Mucosa of stomach (tissue), 1 donor: ENCODE data around the gene CLEC4A.
"Not testable (repeated sequence)": the region's sequence is repeated elsewhere in the genome, so short reads cannot be mapped to it uniquely, and the experiment has no call there.

Experiments used
- H3K27me3 ChIP-seq: one replicate; pipeline ENCODE4 v1.7.0; 2013; ENCODE audit warnings: mild to moderate bottlenecking, low read length; ENCODE audit not compliant: control insufficient read depth, insufficient read depth
- H3K36me3 ChIP-seq: one replicate; pipeline ENCODE4 v1.7.0; 2013; ENCODE audit warnings: low read length; ENCODE audit not compliant: control insufficient read depth, insufficient read depth
- H3K4me1 ChIP-seq: one replicate; pipeline ENCODE4 v1.7.0; 2013; ENCODE audit warnings: mild to moderate bottlenecking, low read length; ENCODE audit not compliant: control insufficient read depth, insufficient read depth
- H3K4me3 ChIP-seq: one replicate; pipeline ENCODE4 v1.7.0; 2013; ENCODE audit warnings: low read length
- H3K9ac ChIP-seq: one replicate; pipeline ENCODE4 v1.7.0; 2013; ENCODE audit warnings: mild to moderate bottlenecking, low read length, moderate library complexity
- H3K9me3 ChIP-seq: one replicate; pipeline ENCODE4 v1.7.0; 2013; ENCODE audit warnings: mild to moderate bottlenecking, low read length, moderate library complexity; ENCODE audit not compliant: control insufficient read depth
- donor health status: Pancreatic carcinoma.

The CLEC4A gene

GRCh38 chr12:8143261-8143660 is 19.8 kb downstream of the CLEC4A start:
- H3K4me1 ChIP-seq, result no peaks in the 10 kb centered on the region
- H3K36me3 ChIP-seq, result no peaks in the 10 kb centered on the region
- H3K9ac ChIP-seq, result no peak overlapping the region
- no peak overlapping the region for H3K4me3 ChIP-seq
- H3K27me3 ChIP-seq, result no peaks in the 10 kb centered on the region
- no peaks in the 10 kb centered on the region for H3K9me3 ChIP-seq

- H3K9me3 ChIP-seq, result no peaks in the 10 kb centered on the region
- no peaks in the 10 kb centered on the region for H3K27me3 ChIP-seq
- H3K36me3 ChIP-seq, result no peaks in the 10 kb centered on the region
- no peak overlapping the region for H3K9ac ChIP-seq
- no peaks in the 10 kb centered on the region for H3K4me1 ChIP-seq
- no peak overlapping the region for H3K4me3 ChIP-seq
Measured at GRCh38 chr12:8145754-8146441, 22.5 kb downstream of the CLEC4A start.

- Histone ChIP-seq H3K9ac (no peak overlapping the region), H3K4me1 (no peaks in the 10 kb centered on the region), H3K4me3 (no peak overlapping the region), H3K27me3 (no peaks in the 10 kb centered on the region), H3K9me3 (no peaks in the 10 kb centered on the region), H3K36me3 (no peaks in the 10 kb centered on the region)
Measured at GRCh38 chr12:8146442-8146771, 23.0 kb downstream of the CLEC4A start.

GRCh38 chr12:8154526-8154925 is 31.1 kb downstream of the CLEC4A start:
- no peaks in the 10 kb centered on the region for H3K36me3 ChIP-seq
- no peaks in the 10 kb centered on the region for H3K9me3 ChIP-seq
- H3K27me3 ChIP-seq, result no peaks in the 10 kb centered on the region
- H3K4me1 ChIP-seq, result no peaks in the 10 kb centered on the region
- H3K4me3 ChIP-seq, result no peak overlapping the region
- no peak overlapping the region for H3K9ac ChIP-seq

GRCh38 chr12:8156416-8156815 is 33.0 kb downstream of the CLEC4A start:
- H3K9ac ChIP-seq, result no peak overlapping the region
- H3K4me3 ChIP-seq, result no peak overlapping the region
- no peaks in the 10 kb centered on the region for H3K27me3 ChIP-seq
- no peaks in the 10 kb centered on the region for H3K36me3 ChIP-seq
- H3K4me1 ChIP-seq, result no peaks in the 10 kb centered on the region
- H3K9me3 ChIP-seq, result no peaks in the 10 kb centered on the region

GRCh38 chr12:8156845-8157244 is 33.4 kb downstream of the CLEC4A start, which contains the start of gene ZNF705A:
Gene ZNF705A (plus strand): TSS chr12:8157015. CDS start chr12:8172626, 15,611 bp downstream.
- Histone ChIP-seq H3K27me3 (no peaks in the 10 kb centered on the region), H3K36me3 (no peaks in the 10 kb centered on the region), H3K4me3 (no peak within 1 kb of the TSS), H3K9me3 (no peaks in the 10 kb centered on the region), H3K9ac (no peak within 1 kb of the TSS), H3K4me1 (no peaks in the 10 kb centered on the region)

GRCh38 chr12:8157484-8158198 is 34.2 kb downstream of the CLEC4A start:
- Histone ChIP-seq H3K9ac (no peak overlapping the region), H3K4me1 (no peaks in the 10 kb centered on the region), H3K4me3 (no peak overlapping the region), H3K27me3 (no peaks in the 10 kb centered on the region), H3K36me3 (no peaks in the 10 kb centered on the region), H3K9me3 (no peaks in the 10 kb centered on the region)

- not testable (repeated sequence) for H3K9me3 ChIP-seq, H3K9ac ChIP-seq, H3K4me1 ChIP-seq, H3K4me3 ChIP-seq, H3K36me3 ChIP-seq, H3K27me3 ChIP-seq
Measured at GRCh38 chr12:8172911-8173310, 49.5 kb downstream of the CLEC4A start.

GRCh38 chr12:8179989-8180585 is 56.7 kb downstream of the CLEC4A start:
- not testable (repeated sequence) for H3K9me3 ChIP-seq, H3K4me1 ChIP-seq, H3K27me3 ChIP-seq, H3K36me3 ChIP-seq
- Histone ChIP-seq H3K4me3 (peak overlapping the region; percentile 14), H3K9ac (peak overlapping the region; percentile 68)

GRCh38 chr12:8181271-8181670 is 57.9 kb downstream of the CLEC4A start:
- H3K4me1 ChIP-seq, H3K4me3 ChIP-seq, H3K9ac ChIP-seq, H3K36me3 ChIP-seq, H3K27me3 ChIP-seq, H3K9me3 ChIP-seq: not testable (repeated sequence)

- not testable (repeated sequence) for H3K4me1 ChIP-seq, H3K36me3 ChIP-seq, H3K27me3 ChIP-seq, H3K4me3 ChIP-seq, H3K9ac ChIP-seq, H3K9me3 ChIP-seq
Measured at GRCh38 chr12:8182923-8183322, 59.5 kb downstream of the CLEC4A start.

- not testable (repeated sequence) for H3K4me3 ChIP-seq, H3K27me3 ChIP-seq, H3K36me3 ChIP-seq, H3K9ac ChIP-seq, H3K9me3 ChIP-seq, H3K4me1 ChIP-seq
Measured at GRCh38 chr12:8183346-8183745, 59.9 kb downstream of the CLEC4A start.
